ENCODE results near the gene GPD1L. TPM values are rescaled to one million over a fixed set of nuclear protein-coding genes. Genes with fewer than 3 reads are reported as not detected.
"Not testable (repeated sequence)": the region's sequence is repeated elsewhere in the genome, so short reads cannot be mapped to it uniquely, and the experiment has no call there.

The GPD1L gene
- 6.7 and 7.5 TPM in 2 replicates for total RNA-seq (2014; rRNA removed)
- polyA plus RNA-seq (2012), result 2.8 TPM

- peak; percentile 91 for DNase-seq (ENCODE audit: low read depth)
These were observed at the start of gene GPD1L for GRCh38 chr3:32106132-32106928. TSS of gene GPD1L (plus strand) at chr3:32106620. CDS start at chr3:32106712, 92 bp downstream.

DNA sequence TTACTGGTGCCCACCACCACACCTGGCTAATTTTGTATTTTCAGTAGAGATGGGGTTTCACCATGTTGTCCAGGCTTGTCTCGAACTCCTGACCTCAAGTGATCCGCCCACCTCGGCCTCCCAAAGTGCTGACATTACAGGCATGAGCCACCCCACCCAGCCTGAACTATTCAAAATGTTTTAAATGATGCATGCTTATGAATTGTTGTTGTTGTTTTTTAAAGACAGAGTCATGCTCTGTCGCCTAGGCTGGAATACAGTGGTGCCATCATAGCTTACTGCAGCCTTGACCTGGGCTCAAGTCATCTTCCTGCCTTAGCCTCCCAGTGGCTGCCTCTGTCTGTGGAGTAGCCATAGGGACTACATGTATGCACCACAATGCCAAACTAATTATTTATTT lies 48.0 kb upstream of the GPD1L start:
- DNase-seq (ENCODE audit: low read depth), result not testable (repeated sequence)

DNA sequence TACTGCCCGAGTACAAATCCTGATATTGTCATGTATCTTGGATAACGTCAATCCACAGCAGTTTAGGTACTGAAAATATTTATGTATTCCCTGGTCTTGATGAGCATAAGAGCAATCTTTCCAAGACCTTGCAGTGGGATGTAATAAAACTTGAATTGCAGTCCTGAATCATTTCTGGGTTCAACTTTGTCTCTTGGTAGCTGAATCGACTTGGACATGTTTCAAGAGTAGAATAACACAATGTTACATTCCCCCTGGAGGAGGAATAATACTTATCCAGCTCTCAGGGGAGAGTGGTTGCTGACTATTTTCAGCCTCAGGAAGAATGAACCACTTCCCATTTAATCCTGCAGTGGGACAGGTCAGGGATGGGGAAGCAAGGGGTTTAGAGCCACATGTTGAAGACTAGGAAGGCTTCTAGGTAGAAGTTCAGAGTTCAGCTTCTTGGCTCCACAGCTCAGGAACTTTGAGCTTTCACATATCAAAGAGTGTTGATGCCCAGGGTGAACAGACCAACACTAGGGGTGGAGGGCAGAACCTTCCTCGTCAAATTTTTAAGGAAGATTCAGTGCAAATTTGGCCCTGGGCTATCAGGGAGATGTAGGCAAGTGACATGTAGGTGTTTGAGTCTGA lies 43.4 kb upstream of the GPD1L start:
- DNase-seq (ENCODE audit: low read depth), result no peak

GRCh38 chr3:32066686-32067085 lies 39.7 kb upstream of the GPD1L start:
- no peak for DNase-seq (ENCODE audit: low read depth)

- DNase-seq (ENCODE audit: low read depth), result not testable (repeated sequence)
These were observed 32.2 kb upstream of the GPD1L start for GRCh38 chr3:32074194-32074593.

DNA sequence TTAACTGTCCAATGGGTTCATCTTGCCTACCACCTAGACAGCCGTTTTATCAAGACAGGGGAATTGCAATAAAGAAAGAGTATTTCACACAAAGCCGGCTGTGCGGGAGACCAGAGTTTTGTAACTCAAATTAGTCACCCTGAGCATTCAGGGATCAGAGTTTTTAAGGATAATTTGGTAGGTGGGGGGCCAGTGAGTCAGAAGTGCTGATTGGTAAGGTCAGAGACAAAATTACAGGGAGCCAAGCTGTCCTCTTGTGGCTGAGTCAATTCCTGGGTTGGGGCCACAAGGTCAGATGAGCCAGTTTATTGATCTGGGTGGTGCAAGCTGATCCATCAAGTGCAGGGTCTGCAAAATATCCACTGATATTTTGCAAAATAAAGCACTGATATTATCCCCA lies 29.9 kb upstream of the GPD1L start:
- DNase-seq (ENCODE audit: low read depth), result peak; percentile 57

DNA sequence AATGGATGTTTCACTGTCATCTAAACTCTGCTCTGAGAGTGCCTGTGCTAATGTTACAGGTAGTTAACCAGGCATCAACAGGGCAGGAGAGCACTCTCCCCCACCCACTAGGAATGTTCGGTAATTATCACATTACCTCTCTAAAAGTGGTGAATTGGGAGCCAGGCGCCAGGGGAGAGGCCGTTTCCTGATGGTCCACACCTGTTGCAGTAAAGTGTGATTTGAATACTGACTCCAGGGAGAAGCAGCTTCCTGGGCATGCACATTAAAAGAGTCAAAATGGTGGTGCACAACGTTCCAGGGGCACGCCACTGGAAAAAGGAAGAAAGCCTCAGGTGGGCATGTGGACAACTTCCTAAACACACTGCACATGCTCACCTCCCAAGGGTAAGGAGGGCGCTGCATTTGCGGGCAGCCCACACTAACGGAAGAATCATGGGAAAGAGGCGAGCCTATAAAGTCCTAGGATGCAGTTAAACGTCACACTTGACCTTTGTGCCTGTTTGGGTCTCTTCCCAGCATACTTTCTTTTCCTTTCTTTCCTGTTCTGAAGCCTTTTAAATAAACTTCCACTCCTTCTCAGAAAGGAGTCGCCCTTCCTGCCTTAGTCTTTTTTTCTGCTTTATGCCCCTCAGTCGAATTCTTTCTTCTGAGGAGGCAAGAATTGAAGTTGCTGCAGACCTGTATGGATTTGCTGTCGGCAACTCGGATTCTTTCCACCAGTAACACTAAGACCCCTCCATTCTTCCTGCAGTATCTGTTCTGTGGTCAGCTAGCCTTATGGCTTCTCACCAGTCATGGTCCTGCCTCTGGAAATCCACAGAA lies 28.9 kb upstream of the GPD1L start:
- no peak for DNase-seq (ENCODE audit: low read depth)

- DNase-seq (ENCODE audit: low read depth), result peak; percentile 5
These were observed 28.3 kb upstream of the GPD1L start for GRCh38 chr3:32078085-32078634.

- no peak for DNase-seq (ENCODE audit: low read depth)
These were observed 27.6 kb upstream of the GPD1L start for GRCh38 chr3:32078864-32079263.

DNA sequence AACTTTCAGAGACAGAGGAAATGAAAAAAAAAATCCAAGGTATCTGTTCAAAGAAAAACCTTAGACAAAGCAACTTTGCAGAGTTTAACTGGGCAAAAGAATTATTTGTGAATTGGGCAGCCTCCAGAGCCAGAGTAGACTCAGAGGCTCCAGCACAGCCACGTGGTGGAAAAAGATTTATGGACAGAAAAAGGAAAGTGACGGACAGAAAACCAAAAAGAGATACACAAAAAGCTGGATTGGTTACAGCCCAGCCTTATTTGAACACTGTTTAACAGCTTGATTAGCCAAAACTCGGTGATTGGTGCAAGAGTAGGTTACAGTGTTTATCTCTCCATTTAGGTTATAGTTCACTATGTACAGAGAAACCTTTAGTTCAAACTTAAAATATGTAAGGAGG lies 23.7 kb upstream of the GPD1L start:
- no peak for DNase-seq (ENCODE audit: low read depth)

DNA sequence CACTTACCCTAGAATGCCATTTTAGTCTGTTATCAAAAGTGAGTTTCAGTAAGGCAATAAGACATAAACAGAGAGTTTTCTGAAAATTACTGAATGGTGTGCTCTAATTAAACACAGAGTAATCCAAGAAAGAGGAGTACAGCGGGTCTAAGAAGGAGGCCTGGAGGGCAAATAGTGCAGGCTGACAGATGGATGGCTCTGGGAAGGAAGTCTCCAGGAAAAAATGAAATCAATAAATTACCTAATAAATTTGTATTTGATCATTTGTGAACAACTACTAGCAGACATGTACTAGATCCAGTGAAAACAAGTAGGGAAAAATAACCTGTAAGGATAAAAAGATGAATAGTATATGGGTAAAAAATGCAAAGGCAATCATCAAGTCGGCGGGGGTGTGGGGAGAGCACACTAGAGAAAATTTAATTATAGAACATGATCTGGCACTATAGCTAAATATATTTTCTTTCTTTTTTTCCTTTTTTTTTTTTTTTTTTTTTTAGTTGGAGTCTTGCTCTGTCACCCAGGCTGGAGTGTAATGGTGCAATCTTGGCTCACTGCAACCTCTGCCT lies 22.6 kb upstream of the GPD1L start:
- no peak for DNase-seq (ENCODE audit: low read depth)

DNA sequence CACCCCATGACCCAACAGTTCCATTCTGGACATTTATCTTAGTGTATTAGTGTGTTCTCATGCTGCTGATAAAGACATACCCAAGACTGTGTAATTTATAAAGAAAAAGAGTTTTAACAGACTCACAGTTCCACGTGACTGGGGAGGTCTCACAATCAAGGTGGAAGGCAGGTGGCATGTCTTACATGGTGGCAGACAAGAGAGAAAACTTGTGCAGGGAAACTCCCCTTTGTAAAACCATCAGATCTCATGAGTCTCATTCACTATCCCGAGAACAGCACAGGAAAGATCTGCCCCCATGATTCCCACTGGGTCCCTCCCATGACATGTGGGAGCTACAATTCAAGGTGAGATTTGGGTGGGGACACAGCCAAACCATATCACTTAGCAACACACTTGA lies 21.6 kb upstream of the GPD1L start:
- no peak for DNase-seq (ENCODE audit: low read depth)

DNA sequence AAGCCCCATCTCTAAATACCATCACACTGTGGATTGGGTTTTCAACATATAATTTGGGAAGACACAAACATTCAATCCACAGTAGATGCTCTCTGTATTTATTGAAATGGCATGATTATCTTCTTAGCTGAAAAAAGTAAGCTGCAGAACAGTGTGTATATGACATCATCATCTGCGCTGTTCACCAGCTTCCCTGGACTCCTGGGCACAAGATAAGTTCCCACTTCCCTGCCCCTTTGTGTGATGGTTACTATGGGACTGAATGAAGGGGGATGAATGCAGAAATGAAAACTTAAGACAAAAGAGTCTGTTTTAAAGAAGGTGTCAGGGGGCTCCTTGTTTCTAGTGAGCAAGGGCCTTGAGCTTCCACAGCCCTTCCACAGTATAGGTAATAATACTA lies 20.0 kb upstream of the GPD1L start:
- DNase-seq (ENCODE audit: low read depth), result no peak

- no peak for DNase-seq (ENCODE audit: low read depth)
These were observed 16.9 kb upstream of the GPD1L start for GRCh38 chr3:32089476-32089875.

GRCh38 chr3:32093204-32093603 lies 13.2 kb upstream of the GPD1L start:
- DNase-seq (ENCODE audit: low read depth), result no peak

GRCh38 chr3:32095431-32095830 lies 11.0 kb upstream of the GPD1L start:
- DNase-seq (ENCODE audit: low read depth), result no peak

- no peak for DNase-seq (ENCODE audit: low read depth)
These were observed 8.7 kb upstream of the GPD1L start for GRCh38 chr3:32097768-32098167.

- DNase-seq (ENCODE audit: low read depth), result no peak
These were observed 7.9 kb upstream of the GPD1L start for GRCh38 chr3:32098528-32098927.

GRCh38 chr3:32100465-32100864 lies 6.0 kb upstream of the GPD1L start:
- no peak for DNase-seq (ENCODE audit: low read depth)

DNA sequence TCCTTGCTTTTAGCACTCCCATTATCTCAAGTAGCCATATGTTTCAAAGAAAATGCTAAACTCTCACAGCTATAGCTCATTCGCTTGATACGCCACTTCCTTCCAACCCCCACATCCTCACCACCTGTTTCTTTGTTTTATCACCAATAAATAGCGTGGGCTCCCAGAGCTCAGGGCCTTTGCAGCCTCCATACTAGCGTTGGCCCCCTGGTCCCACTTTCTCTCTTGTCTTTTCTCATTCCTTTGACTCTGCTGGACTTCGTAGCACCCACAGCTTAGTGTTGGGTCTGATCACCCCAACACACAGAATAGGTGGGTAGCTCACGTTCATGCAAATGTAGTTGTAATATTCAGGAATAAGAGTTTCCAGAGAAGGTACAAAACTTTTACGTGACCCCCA lies 4.1 kb upstream of the GPD1L start:
- no peak for DNase-seq (ENCODE audit: low read depth)

GRCh38 chr3:32104492-32104891 lies 1.9 kb upstream of the GPD1L start:
- DNase-seq (ENCODE audit: low read depth), result no peak
